Pancreas (tissue), 10 donors: ENCODE data around the gene TGFB1I1. TPM values are rescaled to one million over a fixed set of nuclear protein-coding genes. Genes with fewer than 3 reads are reported as not detected.
A peak's percentile ranks its signal among the peaks of the same experiment; 100 is the strongest.

Source experiments
- ATAC-seq, 4 donors: fragments of 200-7000 bp; cut with Tn5 transposase; one replicate each; pipeline versions ENCODE4 v1.8.0 to v1.9.1; 2020; ENCODE audit warnings: mild to moderate bottlenecking in 4 of 4, moderate library complexity in 4 of 4
- DNase-seq, 6 donors: peaks; one replicate each; pipeline ENCODE4 v3.0.0-alpha.2; 2020
- FAIRE-seq: peaks from 2 replicates; lab custom pipeline; 2012; peaks lifted over from hg19 to GRCh38; lab: Jason Lieb, UNC
- H3K27ac ChIP-seq, 4 donors: fragments of 200-600 bp; sonication (generic); 1 replicate in 3 of 4; 2 replicates in 1 of 4; pipeline versions ENCODE4 v1.5.0 to v1.8.0; 2020
- H3K27me3 ChIP-seq, 4 donors: fragments of 200-600 bp; one replicate each; pipeline ENCODE4 v1.8.0; 2021
- H3K36me3 ChIP-seq, 3 donors: fragments of 200-600 bp; sonication (generic) in 1 of 3; one replicate each; pipeline versions ENCODE4 v1.5.0 to v1.8.0; 2020 to 2021
- H3K4me1 ChIP-seq, 3 donors: fragments of 200-600 bp; one replicate each; pipeline ENCODE4 v1.8.0; 2021
- H3K4me3 ChIP-seq, 4 donors: fragments of 200-600 bp; sonication (generic) in 2 of 4; one replicate each; pipeline versions ENCODE4 v1.5.0 to v1.8.0; 2020 to 2021
- H3K9me3 ChIP-seq, 4 donors: fragments of 200-600 bp; one replicate each; pipeline ENCODE4 v1.8.0; 2021
- CTCF ChIP-seq, 4 donors: fragments of 200-600 bp; sonication (generic) in 3 of 4; IDR thresholded peaks; one replicate each; pipeline versions ENCODE4 v1.5.0 to v1.8.0; 2021; ENCODE audit warnings: antibody characterized with exemption in 4 of 4
- WGBS, 2 donors: extraction: QIAGEN DNeasy Blood & Tissue Kit; methylation state at CpG; one replicate each; pipeline ENCODE4 v1.1.7; 2013; 5-methylcytosine and 5-hydroxymethylcytosine counted together
- intact Hi-C, 3 donors: fragments of 100-400 bp; cut with DNase I; formaldehyde crosslinking; loops; one replicate each; pipeline versions ENCODE4 v1.11.1 to v1.14.2; 2022
- polyA plus RNA-seq, 2 donors: library from polyadenylated mRNA; stranded (reverse); fragments of 200-250 nt; gene quantifications; one replicate each; pipeline ENCODE4 v1.2.3, GENCODE V29; 2013
- total RNA-seq, 6 donors: library from RNA; stranded (reverse); fragmentation: NEBNext Ultra II Directional in 4 of 6; extraction: Animal tissue kit (Norgen Biotek cat#: 25700) in 4 of 6; gene quantifications; one replicate each; pipeline versions ENCODE4 v1.2.1 to v1.2.4, GENCODE V29; 2021 to 2023
- donor health status: healthy with polysubstance abuse.
- donor health status: DM: no; HTN: no; CAD: no; lungs with moderate emphysema.
- donor health status: DM: no; HTN: no; CAD: no.
- donor health status: control.
- donor health status: control.
- donor health status: Bipolar disorder and iron deficiency.
- donor health status: DM: yes; HTN: yes; CAD: no.
- donor health status: DM: no; HTN: no; CAD: no.
- donor health status: DM: no; HTN: no; CAD: no.
- donor health status: DM: yes; HTN: yes; CAD: no.

Gene TGFB1I1
- total and polyA plus RNA-seq, 8 donors = 1.1 to 13.2 (median 6.7) TPM

DNA sequence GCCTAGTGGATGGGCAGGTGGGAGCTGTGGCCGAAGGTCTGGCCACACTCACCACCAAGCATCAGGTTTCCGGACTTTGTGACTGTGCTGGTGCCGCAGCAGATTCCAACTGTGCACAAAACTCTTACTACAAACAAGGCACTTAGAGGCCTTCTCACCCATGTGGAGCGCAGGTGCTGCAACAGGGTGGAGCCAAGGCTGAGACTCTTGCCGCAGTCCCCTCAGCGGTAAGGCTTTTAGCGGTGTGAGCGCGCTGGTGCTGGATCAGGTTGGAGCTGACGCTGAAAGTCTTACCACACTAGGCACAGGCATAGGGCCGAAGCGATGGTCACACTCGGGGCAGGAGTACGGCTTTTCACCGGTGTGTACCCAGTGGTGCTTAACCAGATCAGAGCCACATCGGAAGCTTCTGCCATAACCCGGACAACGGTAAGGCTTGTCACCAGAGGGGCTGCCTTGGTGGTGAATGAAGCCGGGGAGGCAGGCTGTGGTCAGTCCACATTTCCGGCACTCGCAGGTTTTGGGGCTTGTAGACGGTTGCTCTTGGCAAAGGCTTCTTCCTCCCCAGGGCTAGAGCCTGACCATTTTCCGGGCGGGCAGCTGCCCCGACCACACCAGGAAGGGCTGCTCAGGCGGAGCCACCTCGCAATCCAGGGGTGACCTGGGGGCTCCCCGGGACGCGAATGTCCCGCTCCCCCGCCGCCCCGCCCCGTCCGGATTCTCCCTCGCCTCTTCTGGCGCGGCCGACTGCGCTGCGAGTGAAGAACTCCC is 13.7 kb upstream of the TGFB1I1 start:
- intact Hi-C loops = no loop called here
- peak in 1 of 4 donors; percentile 3 for TF ChIP-seq CTCF (IDR thresholded peaks at IDR 0.05)
- peaks cover 0 to 9% (median 0%) of the 10 kb centered on the region in 3 donors for H3K36me3 ChIP-seq
- peak overlapping the region; percentile 100 for H3K27ac ChIP-seq
- DNase-seq (peak; percentile 50 to 82 (median 66)), FAIRE-seq (no peak), ATAC-seq (peak; percentile 4 to 18 (median 11))
- H3K4me3 ChIP-seq = peak overlapping the region; percentile 75 to 77 (median 75)
- H3K27me3 ChIP-seq = no peaks in the 10 kb centered on the region
- 0% methylated on average over 35 to 42 of the region's 42 CpGs for WGBS, 2 donors
- no peaks in the 10 kb centered on the region for H3K9me3 ChIP-seq
- peaks cover 14 to 44% (median 22%) of the 10 kb centered on the region in 3 donors for H3K4me1 ChIP-seq

DNA sequence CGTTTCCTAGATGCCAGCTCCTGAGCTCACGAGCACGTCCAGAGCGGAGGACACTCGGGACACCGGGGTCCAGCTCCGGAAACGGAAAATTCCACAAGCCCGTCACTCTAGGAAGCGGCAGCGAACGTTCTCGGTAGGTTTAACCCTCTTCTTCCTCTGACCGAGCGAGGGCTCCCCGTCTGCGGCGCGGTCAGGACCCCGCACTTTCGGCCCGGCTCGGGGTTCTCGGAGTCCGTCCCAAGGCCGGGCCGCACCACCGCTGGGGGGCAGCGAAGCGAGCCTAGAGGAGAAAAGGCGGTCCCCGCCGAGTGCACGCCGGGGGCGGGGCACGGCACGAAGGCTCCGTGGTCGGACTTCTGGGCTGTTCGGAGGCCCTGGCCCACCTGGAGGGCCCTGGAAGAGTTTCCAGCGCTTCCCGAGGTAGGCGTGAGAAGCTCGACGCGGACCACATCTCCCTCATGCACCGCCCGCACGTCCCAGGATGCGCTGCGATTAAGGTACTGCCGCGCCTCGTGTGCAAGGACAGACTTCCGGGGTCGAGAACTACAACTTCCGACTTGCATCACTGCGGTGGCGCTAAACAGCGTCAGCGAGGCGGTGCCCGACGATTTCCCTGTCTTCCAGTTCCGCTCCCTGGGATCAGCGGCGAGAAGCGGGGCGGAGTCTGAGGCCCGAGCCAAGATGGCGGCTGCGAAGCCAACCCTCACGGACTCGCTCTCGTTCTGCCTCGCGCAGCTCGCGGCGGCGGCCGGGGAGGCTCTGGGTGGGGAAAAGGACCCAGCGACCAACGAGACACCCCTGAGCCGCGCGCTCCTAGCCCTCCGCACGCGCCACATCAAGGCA is 12.9 kb upstream of the TGFB1I1 start, which contains the start of gene ARMC5:
TSS of gene ARMC5 (plus strand) at position 658 of the 843 bp plus-strand sequence. CDS start at position 682, 24 bp downstream.
- peak in 3 of 4 donors; percentile 21 to 24 (median 22) for TF ChIP-seq CTCF (IDR thresholded peaks at IDR 0.05)
- H3K27ac ChIP-seq = peak within 1 kb of the TSS; percentile 100
- intact Hi-C loops = no loop called here
- H3K4me1 ChIP-seq = peaks cover 14 to 39% (median 22%) of the 10 kb centered on the region in 3 donors
- H3K27me3 ChIP-seq = no peaks in the 10 kb centered on the region
- DNase-seq (peak; percentile 94 to 99 (median 98)), ATAC-seq (peak; percentile 83 to 91 (median 85)), FAIRE-seq (no peak)
- no peaks in the 10 kb centered on the region for H3K9me3 ChIP-seq
- peak within 1 kb of the TSS; percentile 75 to 77 (median 75) for H3K4me3 ChIP-seq
- 0% methylated on average over 63 to 91 of the region's 91 CpGs for WGBS, 2 donors
- peaks cover 0 to 9% (median 0%) of the 10 kb centered on the region in 3 donors for H3K36me3 ChIP-seq

DNA sequence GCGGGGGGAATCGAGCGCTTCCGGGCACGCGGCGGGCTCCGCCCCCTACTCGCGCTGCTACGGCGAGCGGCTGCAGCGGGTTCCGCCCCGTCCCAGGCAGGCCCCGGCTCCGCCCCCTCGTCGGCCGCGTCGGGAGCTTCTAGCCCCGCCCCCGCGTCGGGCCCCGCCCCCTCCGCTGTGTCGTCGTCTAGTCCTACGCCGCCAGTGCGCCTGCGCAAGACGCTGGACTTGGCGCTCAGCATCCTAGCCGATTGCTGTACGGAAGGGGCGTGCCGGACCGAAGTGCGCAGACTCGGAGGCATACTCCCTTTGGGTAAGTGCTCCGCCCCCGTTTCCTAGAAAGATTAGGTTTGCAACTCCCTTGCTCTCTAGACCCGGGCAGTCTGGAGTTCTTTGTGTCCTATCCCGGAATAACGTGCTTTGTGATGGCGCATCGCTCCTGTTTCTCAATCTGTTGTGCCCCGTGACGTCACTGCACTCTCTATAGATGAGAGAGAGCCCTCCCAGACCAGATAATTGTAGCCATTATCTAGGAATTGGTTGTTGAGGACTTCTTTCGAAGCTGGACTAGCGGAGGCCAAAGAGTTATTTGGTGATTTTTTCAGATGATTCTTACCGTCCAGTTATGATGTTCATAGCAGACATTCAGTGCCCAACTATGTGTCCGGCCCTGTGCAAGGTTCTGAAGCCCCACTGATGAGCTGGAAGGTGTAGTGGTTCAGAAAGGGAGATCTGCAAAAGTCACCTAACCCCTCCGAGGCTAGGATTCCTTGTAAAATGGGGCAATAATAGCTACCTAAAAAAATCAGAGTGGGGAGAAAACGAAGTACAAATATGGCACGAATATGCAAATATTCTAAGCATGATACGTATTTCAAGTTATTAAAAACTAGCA is 12.0 kb upstream of the TGFB1I1 start:
- TF ChIP-seq CTCF (IDR thresholded peaks at IDR 0.05) = no peak
- DNase-seq (peak; percentile 100), ATAC-seq (peak; percentile 83 to 90 (median 85)), FAIRE-seq (no peak)
- intact Hi-C loops = no loop called here
- peak overlapping the region; percentile 75 to 77 (median 75) for H3K4me3 ChIP-seq
- peaks cover 14 to 34% (median 22%) of the 10 kb centered on the region in 3 donors for H3K4me1 ChIP-seq
- peaks cover 0 to 9% (median 0%) of the 10 kb centered on the region in 3 donors for H3K36me3 ChIP-seq
- peak overlapping the region; percentile 100 for H3K27ac ChIP-seq
- WGBS, 2 donors = 1 to 2% methylated on average over 53 to 61 of the region's 61 CpGs
- H3K9me3 ChIP-seq = no peaks in the 10 kb centered on the region
- H3K27me3 ChIP-seq = no peaks in the 10 kb centered on the region

GRCh38 chr16:31460582-31461002 is 11.4 kb upstream of the TGFB1I1 start:
- H3K27ac ChIP-seq = peak overlapping the region in 2 of 4 donors; percentile 100
- TF ChIP-seq CTCF (IDR thresholded peaks at IDR 0.05) = peak; percentile 21 to 50 (median 34)
- no peaks in the 10 kb centered on the region for H3K9me3 ChIP-seq
- intact Hi-C loops = no loop called here
- peak; percentile 9 for FAIRE-seq
- no peaks in the 10 kb centered on the region for H3K27me3 ChIP-seq
- H3K36me3 ChIP-seq = peaks cover 0 to 9% (median 0%) of the 10 kb centered on the region in 3 donors
- peak in 1 of 6 donors; percentile 21 for DNase-seq
- ATAC-seq = no peak
- H3K4me1 ChIP-seq = peaks cover 12 to 29% (median 22%) of the 10 kb centered on the region in 3 donors
- H3K4me3 ChIP-seq = peak overlapping the region in 3 of 4 donors; percentile 20 to 75 (median 75)
- WGBS, 2 donors = 33 to 44% methylated on average over 8 of the region's 8 CpGs
